HepG2 (cell line): Measurements from ENCODE around the gene HAP1. TPM values are rescaled to one million over a fixed set of nuclear protein-coding genes. Genes with fewer than 3 reads are reported as not detected.

ENCODE experiments used
- BCL3 ChIP-seq: sonication (generic); formaldehyde crosslinking; IDR thresholded peaks from 2 replicates; pipeline ENCODE4 v1.5.1; 2020; ENCODE audit warnings: mild to moderate bottlenecking, missing genetic modification reagents, moderate library complexity
- BCL6 ChIP-seq: IDR thresholded peaks from 2 replicates; pipeline ENCODE4 v1.6.1; 2016; ENCODE audit warnings: missing genetic modification reagents, missing compliant biosample characterization
- CREB1 ChIP-seq, 2 experiments: fragments of 450-650 bp in 1 of 2; IDR thresholded peaks; 2 replicates each; pipeline ENCODE4 v1.6.1; 2016 to 2017; ENCODE audit warnings: control low read depth in 1 of 2, mild to moderate bottlenecking in 1 of 2, missing compliant biosample characterization in 1 of 2, missing genetic modification characterization in 1 of 2
- CREM ChIP-seq, 2 experiments: sonication (generic) in 1 of 2; formaldehyde crosslinking in 1 of 2; IDR thresholded peaks; 2 replicates each; pipeline versions ENCODE4 v1.4.0 to v1.6.1; 2016 to 2020; ENCODE audit warnings: antibody characterized with exemption in 1 of 2, mild to moderate bottlenecking in 1 of 2, missing genetic modification reagents in 1 of 2
- FOSL2 ChIP-seq: sonication (generic); formaldehyde crosslinking; IDR thresholded peaks from 2 replicates; pipeline ENCODE4 v1.4.0; 2020; ENCODE audit warnings: missing genetic modification reagents
- GLI4 ChIP-seq: sonication (generic); formaldehyde crosslinking; IDR thresholded peaks from 2 replicates; pipeline ENCODE4 v1.5.1; 2020; ENCODE audit warnings: missing genetic modification reagents, mild to moderate bottlenecking, moderate library complexity, borderline replicate concordance
- MED8 ChIP-seq: sonication (generic); formaldehyde crosslinking; IDR thresholded peaks from 2 replicates; pipeline ENCODE4 v1.8.1; 2023; ENCODE audit warnings: mild to moderate bottlenecking, missing genetic modification reagents; ENCODE audit not compliant: insufficient replicate concordance
- MNT ChIP-seq: fragments of 450-650 bp; IDR thresholded peaks from 2 replicates; pipeline ENCODE4 v1.6.1; 2016
- RFX5 ChIP-seq: IDR thresholded peaks from 2 replicates; pipeline ENCODE4 v1.6.1; 2011; ENCODE audit warnings: low read depth, low read length, improper control_type of control experiment
- RXRA ChIP-seq: sonication (generic); formaldehyde crosslinking; IDR thresholded peaks from 2 replicates; pipeline ENCODE4 v1.5.1; 2020; ENCODE audit warnings: missing genetic modification reagents
- SIX1 ChIP-seq: sonication (generic); formaldehyde crosslinking; IDR thresholded peaks from 2 replicates; pipeline ENCODE4 v1.4.0; 2020; ENCODE audit warnings: missing genetic modification reagents, borderline replicate concordance
- SMYD3 ChIP-seq: sonication (generic); formaldehyde crosslinking; IDR thresholded peaks from 2 replicates; pipeline ENCODE4 v1.8.1; 2023; ENCODE audit warnings: mild to moderate bottlenecking, missing genetic modification reagents
- TFDP2 ChIP-seq: sonication (generic); formaldehyde crosslinking; IDR thresholded peaks from 2 replicates; pipeline ENCODE4 v1.4.0; 2020; ENCODE audit warnings: missing genetic modification reagents
- THAP11 ChIP-seq: IDR thresholded peaks from 2 replicates; pipeline ENCODE4 v1.6.1; 2016; ENCODE audit warnings: missing biosample characterization, missing genetic modification reagents
- THYN1 ChIP-seq: sonication (generic); formaldehyde crosslinking; IDR thresholded peaks from 2 replicates; pipeline ENCODE4 v1.8.1; 2023; ENCODE audit warnings: low read depth, mild to moderate bottlenecking, moderate library complexity, missing genetic modification reagents, borderline replicate concordance
- ZFP1 ChIP-seq: IDR thresholded peaks from 2 replicates; pipeline ENCODE4 v1.6.1; 2016
- ZNF180 ChIP-seq: sonication (generic); formaldehyde crosslinking; IDR thresholded peaks from 2 replicates; pipeline ENCODE4 v1.4.0; 2020; ENCODE audit warnings: low read depth, missing genetic modification reagents, borderline replicate concordance
- ZNF501 ChIP-seq: sonication (generic); formaldehyde crosslinking; IDR thresholded peaks from 2 replicates; pipeline ENCODE4 v1.5.1; 2020; ENCODE audit warnings: mild to moderate bottlenecking, moderate library complexity, missing genetic modification reagents
- ZNF546 ChIP-seq: sonication (generic); formaldehyde crosslinking; conservative IDR thresholded peaks from 2 replicates; pipeline ENCODE4 v1.8.1; 2023; ENCODE audit warnings: mild to moderate bottlenecking, missing genetic modification reagents
- ZNF569 ChIP-seq: sonication (generic); formaldehyde crosslinking; IDR thresholded peaks from 2 replicates; pipeline ENCODE4 v1.5.0; 2020; ENCODE audit warnings: mild to moderate bottlenecking, missing genetic modification reagents, moderate library complexity, borderline replicate concordance
- ZNF572 ChIP-seq: sonication (generic); formaldehyde crosslinking; IDR thresholded peaks from 2 replicates; pipeline ENCODE4 v1.5.1; 2020; ENCODE audit warnings: mild to moderate bottlenecking, missing genetic modification reagents
- polyA plus RNA-seq, 8 experiments: library from polyadenylated mRNA; depleted of rRNA in 3 of 8; stranded (reverse) in 7 of 8; unstranded in 1 of 8; fragments of >200 nt; fragmentation: Illumina TruSeq in 4 of 8; extraction: Trizol in 4 of 8; gene quantifications; 2 replicates each; pipeline versions ENCODE4 v1.2.1 to v1.2.3, GENCODE V29; 2011 to 2016; ENCODE audit warnings: low read depth in 4 of 8, missing spikeins in 1 of 8, mixed read lengths in 1 of 8; ENCODE audit not compliant: insufficient read depth in 1 of 8
- total RNA-seq, 5 experiments: library from RNA; depleted of rRNA; stranded (reverse); fragments of >200 nt; fragmentation: Illumina TruSeq; extraction: Trizol; gene quantifications; 2 replicates each; pipeline ENCODE4 v1.2.3, GENCODE V29; 2016; ENCODE audit warnings: low read depth in 1 of 5
- TF ChIP-seq, protein P1 (sequence below): IDR thresholded peaks from 2 replicates; pipeline ENCODE4 v1.6.1; 2012; ENCODE audit warnings: low read depth, low read length, improper control_type of control experiment
- TF ChIP-seq, protein P2 (sequence below): IDR thresholded peaks from 2 replicates; pipeline ENCODE4 v1.6.1; 2018; ENCODE audit warnings: missing genetic modification reagents, mild to moderate bottlenecking, missing compliant biosample characterization

HAP1 gene
- total and polyA plus RNA-seq, 2 of the 13 experiments (the other 11 are each of a cell fraction or from before 2014, with no cell fraction given), result 0.07 TPM

DNA sequence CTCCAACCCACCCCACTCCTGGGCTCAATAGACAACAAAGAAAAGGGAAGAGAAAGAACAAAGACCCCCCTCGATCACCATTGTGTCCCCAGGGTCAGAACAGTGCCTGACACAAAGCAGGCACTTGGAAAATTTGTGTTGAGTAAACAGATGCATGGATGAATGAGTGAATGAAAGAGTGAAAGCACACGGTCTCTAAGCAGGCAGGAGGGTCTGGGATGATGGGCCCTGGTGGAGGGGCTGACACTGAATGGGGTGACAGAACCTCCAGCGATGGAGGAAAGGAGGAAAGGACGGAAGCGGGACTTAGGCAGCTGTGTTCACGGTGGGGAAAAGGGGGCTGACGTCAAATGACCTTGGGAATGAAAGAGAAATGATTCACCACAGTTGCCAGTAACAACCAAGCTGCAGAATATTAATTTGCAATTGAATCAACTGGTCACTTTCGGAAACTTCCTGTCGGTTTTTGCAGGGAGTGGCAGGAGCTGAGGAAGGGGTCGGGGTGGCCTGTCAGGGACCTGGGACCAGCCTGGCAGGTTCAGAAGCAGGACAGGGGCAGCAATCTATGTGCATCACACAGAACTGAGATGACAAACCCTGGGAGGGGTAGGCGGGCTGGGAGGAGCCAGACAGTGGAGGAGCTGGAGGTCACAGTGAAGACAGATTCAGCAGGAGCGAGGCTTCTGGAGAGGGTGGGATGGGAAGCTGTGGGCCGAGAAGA lies 29.0 kb downstream of the HAP1 start (continued):
- peak; percentile 23; the same call in 1 of the 2 replicates for TF ChIP-seq THAP11
- no peak for TF ChIP-seq SMYD3
- no peak for TF ChIP-seq ZNF569
- TF ChIP-seq ZFP1, result no peak
- no peak for TF ChIP-seq TFDP2 (CRISPR knock-in tag)
- peak; percentile 62 for TF ChIP-seq CREM (IDR thresholded peaks at IDR 0.05)
- TF ChIP-seq CREM (CRISPR knock-in tag; IDR thresholded peaks at IDR 0.05), result no peak
- TF ChIP-seq, protein P1, sequence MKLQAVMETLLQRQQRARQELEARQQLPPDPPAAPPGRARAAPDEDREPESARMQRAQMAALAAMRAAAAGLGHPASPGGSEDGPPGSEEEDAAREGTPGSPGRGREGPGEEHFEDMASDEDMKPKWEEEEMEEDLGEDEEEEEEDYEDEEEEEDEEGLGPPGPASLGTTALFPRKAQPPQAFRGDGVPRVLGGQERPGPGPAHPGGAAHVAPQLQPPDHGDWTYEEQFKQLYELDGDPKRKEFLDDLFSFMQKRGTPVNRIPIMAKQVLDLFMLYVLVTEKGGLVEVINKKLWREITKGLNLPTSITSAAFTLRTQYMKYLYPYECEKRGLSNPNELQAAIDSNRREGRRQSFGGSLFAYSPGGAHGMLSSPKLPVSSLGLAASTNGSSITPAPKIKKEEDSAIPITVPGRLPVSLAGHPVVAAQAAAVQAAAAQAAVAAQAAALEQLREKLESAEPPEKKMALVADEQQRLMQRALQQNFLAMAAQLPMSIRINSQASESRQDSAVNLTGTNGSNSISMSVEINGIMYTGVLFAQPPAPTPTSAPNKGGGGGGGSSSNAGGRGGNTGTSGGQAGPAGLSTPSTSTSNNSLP, result peak; percentile 25; the same call in 1 of the 2 replicates
- no peak for TF ChIP-seq MNT
- TF ChIP-seq ZNF546 (CRISPR knock-in tag), result no peak
- TF ChIP-seq CREB1 (IDR thresholded peaks at IDR 0.05), result peak; percentile 69
- TF ChIP-seq CREB1 (CRISPR knock-in tag; IDR thresholded peaks at IDR 0.05), result 0 out of 2 replicates have a peak, but pooled peaks have one; percentile 13
- TF ChIP-seq, protein P2, sequence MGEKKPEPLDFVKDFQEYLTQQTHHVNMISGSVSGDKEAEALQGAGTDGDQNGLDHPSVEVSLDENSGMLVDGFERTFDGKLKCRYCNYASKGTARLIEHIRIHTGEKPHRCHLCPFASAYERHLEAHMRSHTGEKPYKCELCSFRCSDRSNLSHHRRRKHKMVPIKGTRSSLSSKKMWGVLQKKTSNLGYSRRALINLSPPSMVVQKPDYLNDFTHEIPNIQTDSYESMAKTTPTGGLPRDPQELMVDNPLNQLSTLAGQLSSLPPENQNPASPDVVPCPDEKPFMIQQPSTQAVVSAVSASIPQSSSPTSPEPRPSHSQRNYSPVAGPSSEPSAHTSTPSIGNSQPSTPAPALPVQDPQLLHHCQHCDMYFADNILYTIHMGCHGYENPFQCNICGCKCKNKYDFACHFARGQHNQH (CRISPR knock-in tag), result peak; percentile 27; the same call in 1 of the 2 replicates
- peak; percentile 76 for TF ChIP-seq FOSL2 (CRISPR knock-in tag)
- TF ChIP-seq RXRA (CRISPR knock-in tag), result no peak
- TF ChIP-seq ZNF180 (CRISPR knock-in tag), result no peak
- TF ChIP-seq THYN1 (CRISPR knock-in tag), result no peak
- no peak for TF ChIP-seq GLI4 (CRISPR knock-in tag)
- TF ChIP-seq BCL3, result no peak
- TF ChIP-seq ZNF572 (CRISPR knock-in tag), result peak; percentile 41; the same call in 1 of the 2 replicates
- TF ChIP-seq BCL6, result no peak
- TF ChIP-seq RFX5, result no peak
- TF ChIP-seq SIX1 (CRISPR knock-in tag), result no peak
- TF ChIP-seq ZNF501 (CRISPR knock-in tag), result peak; percentile 34; the same call in 1 of the 2 replicates
- TF ChIP-seq MED8 (CRISPR knock-in tag), result no peak
